ENCODE measurements around the gene FKBP5. TPM values are rescaled to one million over a fixed set of nuclear protein-coding genes. Genes with fewer than 3 reads are reported as not detected.

Gene FKBP5
- total RNA-seq, 2 donors from 2014 or later = 133 to 138 TPM

GRCh38 chr6:35569011-35569461 is 119.7 kb downstream of the FKBP5 start:
- ATAC-seq = peak; percentile 69
- TF ChIP-seq POLR2A (IDR thresholded peaks at IDR 0.05) (peak in 1 of 3 donors; percentile 7), CTCF (IDR thresholded peaks at IDR 0.05) (peak in 5 of 7 experiments; percentile 22 to 43 (median 34))
- Histone ChIP-seq H3K36me3 (replicated peaks in 1 of 2; ENCODE audit: insufficient read depth in 1 of 2, low read depth in 2 of 2) (peaks cover 0 to 9% of the 10 kb centered on the region in 2 donors), H3K4me1 (no peaks in the 10 kb centered on the region), H3K27ac (no peak overlapping the region), H3K4me3 (no peak overlapping the region), H3K9me3 (no peaks in the 10 kb centered on the region), H3K27me3 (no peaks in the 10 kb centered on the region)
- intact Hi-C loops (cut with DNase I) = no loop called here
- WGBS, 2 donors = 72 to 78% methylated on average over 4 to 5 of the region's 5 CpGs
- peak; percentile 45 to 66 (median 58) for DNase-seq

GRCh38 chr6:35566794-35567193 is 121.9 kb downstream of the FKBP5 start:
- intact Hi-C loops (cut with DNase I) = no loop called here
- DNase-seq = no peak
- TF ChIP-seq POLR2A (IDR thresholded peaks at IDR 0.05) = no peak
- no peak for TF ChIP-seq CTCF (IDR thresholded peaks at IDR 0.05)
- H3K4me3 ChIP-seq = no peak overlapping the region
- no peaks in the 10 kb centered on the region for H3K36me3 ChIP-seq (replicated peaks in 1 of 2; ENCODE audit: insufficient read depth in 1 of 2, low read depth in 2 of 2)
- no peak for ATAC-seq
- no peaks in the 10 kb centered on the region for H3K27me3 ChIP-seq
- no peaks in the 10 kb centered on the region for H3K9me3 ChIP-seq
- 65 to 71% methylated on average over 8 of the region's 8 CpGs for WGBS, 2 donors
- no peaks in the 10 kb centered on the region for H3K4me1 ChIP-seq
- H3K27ac ChIP-seq = no peak overlapping the region

- Histone ChIP-seq H3K9me3 (no peaks in the 10 kb centered on the region), H3K4me1 (no peaks in the 10 kb centered on the region), H3K4me3 (no peak overlapping the region), H3K36me3 (replicated peaks in 1 of 2; ENCODE audit: insufficient read depth in 1 of 2, low read depth in 2 of 2) (no peaks in the 10 kb centered on the region), H3K27me3 (no peaks in the 10 kb centered on the region), H3K27ac (no peak overlapping the region)
- ATAC-seq (no peak), DNase-seq (no peak)
- intact Hi-C loops (cut with DNase I) = no loop called here
- no peak for TF ChIP-seq CTCF (IDR thresholded peaks at IDR 0.05)
- no peak for TF ChIP-seq POLR2A (IDR thresholded peaks at IDR 0.05)
Measured at GRCh38 chr6:35564733-35565132, 124.0 kb downstream of the FKBP5 start.

- Histone ChIP-seq H3K4me3 (no peak overlapping the region), H3K27me3 (no peaks in the 10 kb centered on the region), H3K36me3 (replicated peaks in 1 of 2; ENCODE audit: insufficient read depth in 1 of 2, low read depth in 2 of 2) (no peaks in the 10 kb centered on the region), H3K4me1 (no peaks in the 10 kb centered on the region), H3K9me3 (no peaks in the 10 kb centered on the region), H3K27ac (no peak overlapping the region)
- peak in 1 of 4 donors; percentile 32 for DNase-seq
- WGBS, 2 donors = 41 to 51% methylated on average over 11 of the region's 11 CpGs
- ATAC-seq = no peak
- intact Hi-C loops (cut with DNase I) = no loop called here
- TF ChIP-seq CTCF (IDR thresholded peaks at IDR 0.05) (no peak), POLR2A (IDR thresholded peaks at IDR 0.05) (no peak)
Measured at GRCh38 chr6:35562060-35562459, 126.7 kb downstream of the FKBP5 start.

- Histone ChIP-seq H3K9me3 (no peaks in the 10 kb centered on the region), H3K27ac (no peak overlapping the region), H3K27me3 (no peaks in the 10 kb centered on the region), H3K4me1 (no peaks in the 10 kb centered on the region), H3K4me3 (no peak overlapping the region), H3K36me3 (replicated peaks in 1 of 2; ENCODE audit: insufficient read depth in 1 of 2, low read depth in 2 of 2) (no peaks in the 10 kb centered on the region)
- ATAC-seq = no peak
- 60 to 71% methylated on average over 5 of the region's 5 CpGs for WGBS, 2 donors
- intact Hi-C loops (cut with DNase I) = no loop called here
- no peak for DNase-seq
- TF ChIP-seq POLR2A (IDR thresholded peaks at IDR 0.05) = no peak
Measured at GRCh38 chr6:35561113-35561512, 127.6 kb downstream of the FKBP5 start.
